WTC11 (cell line): ENCODE results near the gene CTNNA1. TPM values are rescaled to one million over a fixed set of nuclear protein-coding genes. Genes with fewer than 3 reads are reported as not detected.

Source experiments
- ATAC-seq: fragments of 200-7000 bp; cut with Tn5 transposase; 2 replicates; pipeline ENCODE4 v1.10.0; 2021; ENCODE audit warnings: mild to moderate bottlenecking, moderate library complexity
- CTCF ChIA-PET: fragments of 300-600 bp; sonication (Branson Sonifier 250); formaldehyde crosslinking; loops from one replicate; lab custom pipeline; 2021; ENCODE audit warnings: antibody characterized with exemption; lab: Charles Lee
- POLR2A ChIA-PET: fragments of 350-600 bp; sonication (Branson Sonifier 250); formaldehyde crosslinking; loops from one replicate; lab custom pipeline; 2021; ENCODE audit warnings: antibody characterized with exemption; lab: Charles Lee
- DNase-seq: peaks from one replicate; pipeline ENCODE4 v3.0.0; 2021; ENCODE audit warnings: low spot score
- H3K27ac Mint-ChIP-seq: 2 replicates; pipeline ENCODE4 v1.8.0; 2021; ENCODE audit warnings: mixed read lengths
- H3K27me3 Mint-ChIP-seq: 2 replicates; pipeline ENCODE4 v1.8.0; 2021; ENCODE audit warnings: low read depth, mild to moderate bottlenecking, moderate library complexity, mixed read lengths
- H3K36me3 Mint-ChIP-seq: 2 replicates; pipeline ENCODE4 v1.8.0; 2021; ENCODE audit warnings: mixed read lengths
- H3K4me1 Mint-ChIP-seq: 2 replicates; pipeline ENCODE4 v1.8.0; 2022; ENCODE audit warnings: mixed read lengths
- H3K4me3 Mint-ChIP-seq: 2 replicates; pipeline ENCODE4 v1.8.0; 2021; ENCODE audit warnings: mild to moderate bottlenecking, moderate library complexity, mixed read lengths
- H3K9me3 Mint-ChIP-seq: 2 replicates; pipeline ENCODE4 v1.8.0; 2021; ENCODE audit warnings: mixed read lengths
- GRHL2 ChIP-seq: fragments of 250-450 bp; sonication (Bioruptor Pico); IDR thresholded peaks from 2 replicates; pipeline ENCODE4 v1.8.0; 2022; ENCODE audit warnings: mild to moderate bottlenecking, moderate library complexity; ENCODE audit not compliant: insufficient replicate concordance, severe bottlenecking
- KAT7 ChIP-seq: sonication (generic); formaldehyde crosslinking; IDR thresholded peaks from 2 replicates; pipeline ENCODE4 v1.8.1; 2023; ENCODE audit warnings: missing genetic modification reagents, mild to moderate bottlenecking, borderline replicate concordance
- MXD4 ChIP-seq: fragments of 250-450 bp; sonication (Bioruptor Pico); IDR thresholded peaks from 2 replicates; pipeline ENCODE4 v1.8.0; 2021; ENCODE audit warnings: mild to moderate bottlenecking, moderate library complexity, borderline replicate concordance
- SOX15 ChIP-seq: fragments of 250-450 bp; sonication (Bioruptor Pico); IDR thresholded peaks from 2 replicates; pipeline ENCODE4 v1.9.0; 2021; ENCODE audit warnings: mild to moderate bottlenecking
- TCF7 ChIP-seq: sonication (generic); formaldehyde crosslinking; IDR thresholded peaks from 2 replicates; pipeline ENCODE4 v1.8.0; 2022; ENCODE audit warnings: mild to moderate bottlenecking, low read depth, missing genetic modification reagents, moderate library complexity
- ZNF121 ChIP-seq: sonication (generic); formaldehyde crosslinking; IDR thresholded peaks from 2 replicates; pipeline ENCODE4 v1.8.0; 2023; ENCODE audit warnings: missing genetic modification reagents
- ZNF416 ChIP-seq: fragments of 250-450 bp; sonication (Bioruptor Pico); IDR thresholded peaks from 2 replicates; pipeline ENCODE4 v1.9.0; 2021; ENCODE audit warnings: mild to moderate bottlenecking, inconsistent platforms
- ZNF423 ChIP-seq: fragments of 250-450 bp; sonication (Bioruptor Pico); IDR thresholded peaks from 2 replicates; pipeline ENCODE4 v2.1.2; 2022; ENCODE audit warnings: mild to moderate bottlenecking, moderate library complexity
- total RNA-seq: library from RNA; stranded (reverse); gene quantifications from 3 replicates; pipeline ENCODE4 v1.2.3, GENCODE V29; 2021
- TF ChIP-seq, protein P1 (sequence below): fragments of 200-600 bp; IDR thresholded peaks from 2 replicates; pipeline ENCODE4 v1.8.0; 2022; ENCODE audit warnings: antibody characterized with exemption
- TF ChIP-seq, protein P2 (sequence below): sonication (generic); formaldehyde crosslinking; IDR thresholded peaks from 2 replicates; pipeline ENCODE4 v1.8.1; 2023; ENCODE audit warnings: mild to moderate bottlenecking, missing genetic modification reagents, moderate library complexity
- TF ChIP-seq, protein P3 (sequence below): sonication (generic); formaldehyde crosslinking; IDR thresholded peaks from 2 replicates; pipeline ENCODE4 v1.8.1; 2022; ENCODE audit warnings: low read depth, mild to moderate bottlenecking, moderate library complexity, missing genetic modification reagents, borderline replicate concordance
- TF ChIP-seq, protein P4 (sequence below): sonication (generic); formaldehyde crosslinking; conservative IDR thresholded peaks from 2 replicates; pipeline ENCODE4 v1.8.1; 2023; ENCODE audit warnings: mild to moderate bottlenecking, low read depth, missing genetic modification reagents, moderate library complexity
- TF ChIP-seq, protein P5 (sequence below): fragments of 250-450 bp; sonication (Bioruptor Pico); IDR thresholded peaks from 2 replicates; pipeline ENCODE4 v2.1.2; 2022; ENCODE audit warnings: mild to moderate bottlenecking, moderate library complexity
- TF ChIP-seq, protein P6 (sequence below): sonication (generic); formaldehyde crosslinking; IDR thresholded peaks from 2 replicates; pipeline ENCODE4 v1.8.1; 2023; ENCODE audit warnings: mild to moderate bottlenecking, missing genetic modification reagents, borderline replicate concordance
- TF ChIP-seq, protein P7 (sequence below): fragments of 250-450 bp; sonication (Bioruptor Pico); IDR thresholded peaks from 2 replicates; pipeline ENCODE4 v1.9.0; 2021; ENCODE audit warnings: mild to moderate bottlenecking

CTNNA1 gene
- total RNA-seq, 1 experiment from 2014 or later, result 309 TPM

DNA sequence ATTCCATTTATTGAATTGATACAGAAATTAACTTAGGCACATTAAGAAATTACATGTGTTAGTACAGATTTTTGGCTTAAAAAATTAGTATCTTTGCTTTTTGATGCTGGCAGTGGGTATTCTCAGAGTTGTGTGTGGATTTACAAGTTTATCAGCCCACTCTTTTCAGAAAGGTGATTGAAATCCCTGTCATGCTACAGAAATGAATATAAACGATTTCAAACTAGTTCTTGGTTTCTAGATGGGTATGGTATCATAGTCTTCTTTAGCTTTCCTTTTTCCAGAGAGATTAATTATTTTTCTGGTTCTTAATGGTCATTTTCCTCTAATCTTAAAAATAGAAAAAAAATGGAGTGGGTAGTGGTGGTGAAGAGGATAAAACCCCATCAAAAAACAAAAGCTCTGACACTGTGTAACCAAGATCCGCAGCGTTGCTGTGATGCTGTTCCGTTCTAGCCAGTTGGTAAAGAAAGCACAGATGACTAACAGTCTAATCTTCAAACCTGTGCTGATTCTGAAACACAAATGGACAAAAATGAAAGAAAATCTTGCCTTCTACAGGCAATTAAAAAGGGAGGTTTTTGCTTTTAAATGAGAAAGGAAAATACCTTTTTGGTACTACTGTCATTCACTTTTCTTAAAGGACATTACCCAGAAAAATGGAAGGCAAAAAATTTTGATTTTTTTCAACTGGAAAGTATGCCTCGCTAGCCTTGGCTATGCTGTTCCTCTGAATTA is 116.7 kb downstream of the CTNNA1 start (continued):
- TF ChIP-seq, protein P1, sequence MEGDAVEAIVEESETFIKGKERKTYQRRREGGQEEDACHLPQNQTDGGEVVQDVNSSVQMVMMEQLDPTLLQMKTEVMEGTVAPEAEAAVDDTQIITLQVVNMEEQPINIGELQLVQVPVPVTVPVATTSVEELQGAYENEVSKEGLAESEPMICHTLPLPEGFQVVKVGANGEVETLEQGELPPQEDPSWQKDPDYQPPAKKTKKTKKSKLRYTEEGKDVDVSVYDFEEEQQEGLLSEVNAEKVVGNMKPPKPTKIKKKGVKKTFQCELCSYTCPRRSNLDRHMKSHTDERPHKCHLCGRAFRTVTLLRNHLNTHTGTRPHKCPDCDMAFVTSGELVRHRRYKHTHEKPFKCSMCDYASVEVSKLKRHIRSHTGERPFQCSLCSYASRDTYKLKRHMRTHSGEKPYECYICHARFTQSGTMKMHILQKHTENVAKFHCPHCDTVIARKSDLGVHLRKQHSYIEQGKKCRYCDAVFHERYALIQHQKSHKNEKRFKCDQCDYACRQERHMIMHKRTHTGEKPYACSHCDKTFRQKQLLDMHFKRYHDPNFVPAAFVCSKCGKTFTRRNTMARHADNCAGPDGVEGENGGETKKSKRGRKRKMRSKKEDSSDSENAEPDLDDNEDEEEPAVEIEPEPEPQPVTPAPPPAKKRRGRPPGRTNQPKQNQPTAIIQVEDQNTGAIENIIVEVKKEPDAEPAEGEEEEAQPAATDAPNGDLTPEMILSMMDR, result no peak
- no peak for TF ChIP-seq MXD4 (CRISPR knock-in tag)
- TF ChIP-seq, protein P2, sequence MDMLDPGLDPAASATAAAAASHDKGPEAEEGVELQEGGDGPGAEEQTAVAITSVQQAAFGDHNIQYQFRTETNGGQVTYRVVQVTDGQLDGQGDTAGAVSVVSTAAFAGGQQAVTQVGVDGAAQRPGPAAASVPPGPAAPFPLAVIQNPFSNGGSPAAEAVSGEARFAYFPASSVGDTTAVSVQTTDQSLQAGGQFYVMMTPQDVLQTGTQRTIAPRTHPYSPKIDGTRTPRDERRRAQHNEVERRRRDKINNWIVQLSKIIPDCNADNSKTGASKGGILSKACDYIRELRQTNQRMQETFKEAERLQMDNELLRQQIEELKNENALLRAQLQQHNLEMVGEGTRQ (CRISPR knock-in tag), result no peak

DNA sequence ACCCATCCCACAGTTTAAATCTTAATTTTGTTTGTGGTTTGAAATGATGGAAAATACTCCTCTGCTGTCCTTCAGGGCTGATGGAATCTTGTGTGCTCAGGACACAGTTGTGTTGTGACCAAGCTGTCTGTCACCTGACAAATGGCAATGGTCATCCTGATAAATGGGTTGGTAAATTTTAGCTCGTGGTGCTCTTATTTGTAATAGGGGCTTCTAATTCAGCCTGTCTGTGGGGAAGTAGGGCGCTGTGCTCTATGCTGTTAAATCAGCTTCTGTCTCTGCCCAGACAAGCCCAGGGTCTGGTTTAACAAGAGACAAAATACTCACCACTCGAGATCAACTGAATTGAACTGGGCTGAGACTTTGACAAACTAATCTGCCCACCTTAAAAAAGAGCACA is 117.4 kb downstream of the CTNNA1 start:
- ChIA-PET POLR2A (no interaction called here), CTCF (interaction anchor here (1.2 kb wide), 1 partner anchor 75 kb away, joined by 5 read pairs; no protein-coding TSS in a partner anchor)
- peak overlapping the region; percentile 94 for H3K27ac Mint-ChIP-seq
- TF ChIP-seq TCF7 (CRISPR knock-in tag) (no peak), KAT7 (CRISPR knock-in tag) (no peak), GRHL2 (CRISPR knock-in tag) (no peak), ZNF121 (CRISPR knock-in tag) (no peak), ZNF416 (CRISPR knock-in tag) (no peak), ZNF423 (no peak), SOX15 (CRISPR knock-in tag) (no peak)
- TF ChIP-seq, protein P3, sequence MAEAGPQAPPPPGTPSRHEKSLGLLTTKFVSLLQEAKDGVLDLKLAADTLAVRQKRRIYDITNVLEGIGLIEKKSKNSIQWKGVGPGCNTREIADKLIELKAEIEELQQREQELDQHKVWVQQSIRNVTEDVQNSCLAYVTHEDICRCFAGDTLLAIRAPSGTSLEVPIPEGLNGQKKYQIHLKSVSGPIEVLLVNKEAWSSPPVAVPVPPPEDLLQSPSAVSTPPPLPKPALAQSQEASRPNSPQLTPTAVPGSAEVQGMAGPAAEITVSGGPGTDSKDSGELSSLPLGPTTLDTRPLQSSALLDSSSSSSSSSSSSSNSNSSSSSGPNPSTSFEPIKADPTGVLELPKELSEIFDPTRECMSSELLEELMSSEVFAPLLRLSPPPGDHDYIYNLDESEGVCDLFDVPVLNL (CRISPR knock-in tag), result no peak
- TF ChIP-seq, protein P4, sequence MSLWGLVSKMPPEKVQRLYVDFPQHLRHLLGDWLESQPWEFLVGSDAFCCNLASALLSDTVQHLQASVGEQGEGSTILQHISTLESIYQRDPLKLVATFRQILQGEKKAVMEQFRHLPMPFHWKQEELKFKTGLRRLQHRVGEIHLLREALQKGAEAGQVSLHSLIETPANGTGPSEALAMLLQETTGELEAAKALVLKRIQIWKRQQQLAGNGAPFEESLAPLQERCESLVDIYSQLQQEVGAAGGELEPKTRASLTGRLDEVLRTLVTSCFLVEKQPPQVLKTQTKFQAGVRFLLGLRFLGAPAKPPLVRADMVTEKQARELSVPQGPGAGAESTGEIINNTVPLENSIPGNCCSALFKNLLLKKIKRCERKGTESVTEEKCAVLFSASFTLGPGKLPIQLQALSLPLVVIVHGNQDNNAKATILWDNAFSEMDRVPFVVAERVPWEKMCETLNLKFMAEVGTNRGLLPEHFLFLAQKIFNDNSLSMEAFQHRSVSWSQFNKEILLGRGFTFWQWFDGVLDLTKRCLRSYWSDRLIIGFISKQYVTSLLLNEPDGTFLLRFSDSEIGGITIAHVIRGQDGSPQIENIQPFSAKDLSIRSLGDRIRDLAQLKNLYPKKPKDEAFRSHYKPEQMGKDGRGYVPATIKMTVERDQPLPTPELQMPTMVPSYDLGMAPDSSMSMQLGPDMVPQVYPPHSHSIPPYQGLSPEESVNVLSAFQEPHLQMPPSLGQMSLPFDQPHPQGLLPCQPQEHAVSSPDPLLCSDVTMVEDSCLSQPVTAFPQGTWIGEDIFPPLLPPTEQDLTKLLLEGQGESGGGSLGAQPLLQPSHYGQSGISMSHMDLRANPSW (CRISPR knock-in tag), result no peak
- TF ChIP-seq, protein P5, sequence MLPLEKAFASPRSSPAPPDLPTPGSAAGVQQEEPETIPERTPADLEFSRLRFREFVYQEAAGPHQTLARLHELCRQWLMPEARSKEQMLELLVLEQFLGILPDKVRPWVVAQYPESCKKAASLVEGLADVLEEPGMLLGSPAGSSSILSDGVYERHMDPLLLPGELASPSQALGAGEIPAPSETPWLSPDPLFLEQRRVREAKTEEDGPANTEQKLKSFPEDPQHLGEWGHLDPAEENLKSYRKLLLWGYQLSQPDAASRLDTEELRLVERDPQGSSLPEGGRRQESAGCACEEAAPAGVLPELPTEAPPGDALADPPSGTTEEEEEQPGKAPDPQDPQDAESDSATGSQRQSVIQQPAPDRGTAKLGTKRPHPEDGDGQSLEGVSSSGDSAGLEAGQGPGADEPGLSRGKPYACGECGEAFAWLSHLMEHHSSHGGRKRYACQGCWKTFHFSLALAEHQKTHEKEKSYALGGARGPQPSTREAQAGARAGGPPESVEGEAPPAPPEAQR, result no peak
- TF ChIP-seq, protein P6, sequence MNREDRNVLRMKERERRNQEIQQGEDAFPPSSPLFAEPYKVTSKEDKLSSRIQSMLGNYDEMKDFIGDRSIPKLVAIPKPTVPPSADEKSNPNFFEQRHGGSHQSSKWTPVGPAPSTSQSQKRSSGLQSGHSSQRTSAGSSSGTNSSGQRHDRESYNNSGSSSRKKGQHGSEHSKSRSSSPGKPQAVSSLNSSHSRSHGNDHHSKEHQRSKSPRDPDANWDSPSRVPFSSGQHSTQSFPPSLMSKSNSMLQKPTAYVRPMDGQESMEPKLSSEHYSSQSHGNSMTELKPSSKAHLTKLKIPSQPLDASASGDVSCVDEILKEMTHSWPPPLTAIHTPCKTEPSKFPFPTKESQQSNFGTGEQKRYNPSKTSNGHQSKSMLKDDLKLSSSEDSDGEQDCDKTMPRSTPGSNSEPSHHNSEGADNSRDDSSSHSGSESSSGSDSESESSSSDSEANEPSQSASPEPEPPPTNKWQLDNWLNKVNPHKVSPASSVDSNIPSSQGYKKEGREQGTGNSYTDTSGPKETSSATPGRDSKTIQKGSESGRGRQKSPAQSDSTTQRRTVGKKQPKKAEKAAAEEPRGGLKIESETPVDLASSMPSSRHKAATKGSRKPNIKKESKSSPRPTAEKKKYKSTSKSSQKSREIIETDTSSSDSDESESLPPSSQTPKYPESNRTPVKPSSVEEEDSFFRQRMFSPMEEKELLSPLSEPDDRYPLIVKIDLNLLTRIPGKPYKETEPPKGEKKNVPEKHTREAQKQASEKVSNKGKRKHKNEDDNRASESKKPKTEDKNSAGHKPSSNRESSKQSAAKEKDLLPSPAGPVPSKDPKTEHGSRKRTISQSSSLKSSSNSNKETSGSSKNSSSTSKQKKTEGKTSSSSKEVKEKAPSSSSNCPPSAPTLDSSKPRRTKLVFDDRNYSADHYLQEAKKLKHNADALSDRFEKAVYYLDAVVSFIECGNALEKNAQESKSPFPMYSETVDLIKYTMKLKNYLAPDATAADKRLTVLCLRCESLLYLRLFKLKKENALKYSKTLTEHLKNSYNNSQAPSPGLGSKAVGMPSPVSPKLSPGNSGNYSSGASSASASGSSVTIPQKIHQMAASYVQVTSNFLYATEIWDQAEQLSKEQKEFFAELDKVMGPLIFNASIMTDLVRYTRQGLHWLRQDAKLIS, result no peak
- TF ChIP-seq, protein P7, sequence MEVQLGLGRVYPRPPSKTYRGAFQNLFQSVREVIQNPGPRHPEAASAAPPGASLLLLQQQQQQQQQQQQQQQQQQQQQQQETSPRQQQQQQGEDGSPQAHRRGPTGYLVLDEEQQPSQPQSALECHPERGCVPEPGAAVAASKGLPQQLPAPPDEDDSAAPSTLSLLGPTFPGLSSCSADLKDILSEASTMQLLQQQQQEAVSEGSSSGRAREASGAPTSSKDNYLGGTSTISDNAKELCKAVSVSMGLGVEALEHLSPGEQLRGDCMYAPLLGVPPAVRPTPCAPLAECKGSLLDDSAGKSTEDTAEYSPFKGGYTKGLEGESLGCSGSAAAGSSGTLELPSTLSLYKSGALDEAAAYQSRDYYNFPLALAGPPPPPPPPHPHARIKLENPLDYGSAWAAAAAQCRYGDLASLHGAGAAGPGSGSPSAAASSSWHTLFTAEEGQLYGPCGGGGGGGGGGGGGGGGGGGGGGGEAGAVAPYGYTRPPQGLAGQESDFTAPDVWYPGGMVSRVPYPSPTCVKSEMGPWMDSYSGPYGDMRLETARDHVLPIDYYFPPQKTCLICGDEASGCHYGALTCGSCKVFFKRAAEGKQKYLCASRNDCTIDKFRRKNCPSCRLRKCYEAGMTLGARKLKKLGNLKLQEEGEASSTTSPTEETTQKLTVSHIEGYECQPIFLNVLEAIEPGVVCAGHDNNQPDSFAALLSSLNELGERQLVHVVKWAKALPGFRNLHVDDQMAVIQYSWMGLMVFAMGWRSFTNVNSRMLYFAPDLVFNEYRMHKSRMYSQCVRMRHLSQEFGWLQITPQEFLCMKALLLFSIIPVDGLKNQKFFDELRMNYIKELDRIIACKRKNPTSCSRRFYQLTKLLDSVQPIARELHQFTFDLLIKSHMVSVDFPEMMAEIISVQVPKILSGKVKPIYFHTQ, result no peak
- ATAC-seq (peak; percentile 15; the same call in 1 of the 2 replicates), DNase-seq (no peak)
- no peaks in the 10 kb centered on the region for H3K9me3 Mint-ChIP-seq
- no peaks in the 10 kb centered on the region for H3K36me3 Mint-ChIP-seq
- H3K4me3 Mint-ChIP-seq, result no peak overlapping the region
- no peaks in the 10 kb centered on the region for H3K27me3 Mint-ChIP-seq
- peaks cover 91% of the 10 kb centered on the region for H3K4me1 Mint-ChIP-seq
